ENCODE measurements around the gene PMP22. TPM values are rescaled to one million over a fixed set of nuclear protein-coding genes. Genes with fewer than 3 reads are reported as not detected.
A peak's percentile ranks its signal among the peaks of the same experiment; 100 is the strongest.

The PMP22 gene
- total and polyA plus RNA-seq, 2 of the 13 experiments (the other 11 are each of a cell fraction or from before 2014, with no cell fraction given): 5.7 to 6.2 TPM

DNA sequence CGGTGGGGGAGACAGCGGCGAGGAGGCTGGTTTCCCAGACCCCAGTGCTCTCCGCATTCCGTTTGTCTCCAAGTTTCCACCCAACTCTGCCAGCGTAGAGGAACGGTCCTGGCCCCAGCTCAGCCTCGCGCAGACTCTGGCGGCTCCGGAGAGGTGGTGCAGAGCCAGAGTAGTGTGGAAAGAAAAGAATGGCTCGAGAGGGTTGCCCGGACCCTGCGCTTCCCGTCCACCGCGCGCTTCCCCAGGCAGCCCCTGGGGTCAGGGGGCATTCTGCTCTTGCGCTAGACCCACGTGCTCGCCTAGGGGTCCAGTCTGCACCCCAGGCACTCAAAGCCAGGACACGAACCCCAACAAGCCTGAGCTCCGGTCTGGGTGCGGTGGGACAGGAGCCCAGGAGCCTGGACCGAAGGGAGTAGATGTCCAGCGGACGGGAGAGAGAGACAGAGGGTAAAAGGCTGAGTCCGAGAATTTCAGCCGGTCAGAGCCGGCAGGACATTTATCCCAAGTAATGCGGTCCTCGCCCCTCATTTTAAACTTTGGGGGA, 3.8 kb downstream of the PMP22 start (continued):
- TF ChIP-seq, protein P1, sequence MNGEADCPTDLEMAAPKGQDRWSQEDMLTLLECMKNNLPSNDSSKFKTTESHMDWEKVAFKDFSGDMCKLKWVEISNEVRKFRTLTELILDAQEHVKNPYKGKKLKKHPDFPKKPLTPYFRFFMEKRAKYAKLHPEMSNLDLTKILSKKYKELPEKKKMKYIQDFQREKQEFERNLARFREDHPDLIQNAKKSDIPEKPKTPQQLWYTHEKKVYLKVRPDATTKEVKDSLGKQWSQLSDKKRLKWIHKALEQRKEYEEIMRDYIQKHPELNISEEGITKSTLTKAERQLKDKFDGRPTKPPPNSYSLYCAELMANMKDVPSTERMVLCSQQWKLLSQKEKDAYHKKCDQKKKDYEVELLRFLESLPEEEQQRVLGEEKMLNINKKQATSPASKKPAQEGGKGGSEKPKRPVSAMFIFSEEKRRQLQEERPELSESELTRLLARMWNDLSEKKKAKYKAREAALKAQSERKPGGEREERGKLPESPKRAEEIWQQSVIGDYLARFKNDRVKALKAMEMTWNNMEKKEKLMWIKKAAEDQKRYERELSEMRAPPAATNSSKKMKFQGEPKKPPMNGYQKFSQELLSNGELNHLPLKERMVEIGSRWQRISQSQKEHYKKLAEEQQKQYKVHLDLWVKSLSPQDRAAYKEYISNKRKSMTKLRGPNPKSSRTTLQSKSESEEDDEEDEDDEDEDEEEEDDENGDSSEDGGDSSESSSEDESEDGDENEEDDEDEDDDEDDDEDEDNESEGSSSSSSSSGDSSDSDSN (CRISPR knock-in tag; IDR thresholded peaks at IDR 0.05): peak; percentile 29; the same call in 1 of the 2 replicates

DNA sequence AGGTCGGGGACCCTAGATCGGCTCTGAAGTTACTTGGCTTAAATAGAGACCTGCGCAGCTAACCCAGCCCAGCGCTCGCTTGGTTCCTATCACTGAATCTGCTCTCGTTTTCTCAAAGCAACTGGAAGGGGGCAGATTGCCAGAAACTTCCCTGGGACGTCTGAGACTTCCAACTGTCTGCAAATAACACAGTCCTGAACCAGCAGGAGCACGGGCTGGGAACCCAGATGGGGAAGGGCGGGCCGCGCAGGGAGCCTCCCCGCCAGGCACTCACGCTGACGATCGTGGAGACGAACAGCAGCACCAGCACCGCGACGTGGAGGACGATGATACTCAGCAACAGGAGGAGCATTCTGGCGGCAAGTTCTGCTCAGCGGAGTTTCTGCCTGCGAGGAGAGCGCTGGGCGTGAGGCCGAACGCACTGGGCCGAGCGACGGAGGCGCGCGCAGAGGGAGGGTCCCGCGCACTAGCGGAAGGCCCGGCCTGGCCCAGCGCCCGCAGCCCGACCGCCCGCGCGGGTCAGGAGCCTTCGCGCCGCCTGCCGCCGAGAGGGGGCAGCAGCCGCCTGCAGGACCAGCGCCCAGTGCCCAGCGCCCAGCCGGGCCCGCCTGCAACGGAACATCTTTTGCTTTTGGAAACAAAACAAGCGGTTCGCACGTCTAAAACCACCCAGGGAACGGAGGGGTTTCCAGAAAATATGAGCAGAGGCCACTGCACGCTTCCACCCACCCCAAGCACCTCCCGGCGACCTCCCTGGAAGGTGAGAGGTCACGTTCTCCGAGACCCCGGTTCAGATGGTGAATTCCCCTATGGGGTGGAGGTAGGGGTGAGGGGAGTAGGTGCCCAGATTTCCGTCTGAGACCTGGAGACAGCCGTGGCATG, 4.5 kb downstream of the PMP22 start:
- Histone ChIP-seq H3K27me3 (ENCODE audit: control insufficient read depth in 1 of 2, insufficient read depth in 2 of 2, low read length in 2 of 2) (peaks cover 14 to 42% of the 10 kb centered on the region in 2 experiments), H3K79me2 (ENCODE audit: insufficient read depth, low read length) (no peaks in the 10 kb centered on the region), H3K9ac (ENCODE audit: insufficient read depth, low read depth, low read length) (peak overlapping the region; percentile 59), H4K20me1 (ENCODE audit: insufficient read depth, low read length) (no peaks in the 10 kb centered on the region), H3K4me1 (ENCODE audit: insufficient read depth, low read length) (peaks cover 54% of the 10 kb centered on the region), H3K27ac (ENCODE audit: extremely low read length, insufficient read depth, low read length) (no peak overlapping the region), H3K36me3 (replicated peaks in 1 of 2; ENCODE audit: control insufficient read depth in 1 of 2, insufficient read depth in 2 of 2, low read length in 2 of 2) (no peaks in the 10 kb centered on the region), H3K9me3 (ENCODE audit: low read length) (no peaks in the 10 kb centered on the region), H2AFZ (ENCODE audit: low read length) (peak overlapping the region; percentile 74), H3K4me3 (replicated peaks in 1 of 3; ENCODE audit: insufficient read depth in 1 of 3, low read depth in 2 of 3, low read length in 3 of 3) (peak overlapping the region; percentile 60 to 85 (median 81)), H3K4me2 (ENCODE audit: low read depth, low read length) (peak overlapping the region; percentile 100)
- CTCF ChIA-PET (ENCODE audit: low intra/inter-chr PET ratio, low total read pairs): interaction anchor here (2.4 to 2.5 kb wide), 2 partner anchors 185 to 242 kb away, joined by 7 to 28 read pairs; no protein-coding TSS in a partner anchor
- BruUV-seq (replicated peaks): no TSS peak
- intact Hi-C loops (cut with micrococcal nuclease; ENCODE audit: unreplicated experiment) (loop anchor here (1.0 to 10.0 kb wide), 5 partner anchors 114 to 737 kb away; partner anchors contain the start of genes TTC19 and ZSWIM7), in situ Hi-C loops (cut with HindIII; ENCODE audit: extremely low pct_ligation_motif_present, low pct_unique_long_range_greater_than_20kb) (loop anchor here (5.0 kb wide), 1 partner anchor 242 kb away; no protein-coding TSS in a partner anchor)
- peak; percentile 92 for ATAC-seq
- WGBS (ENCODE audit: low lambda C conversion rate): 3% methylated on average over 16 of the region's 67 CpGs
- DNase-seq (ENCODE audit: low spot score): peak; percentile 35
- POLR2A ChIA-PET: interaction anchor here (0.9 kb wide), 1 partner anchor 242 kb away, joined by 4 read pairs; no protein-coding TSS in a partner anchor
- no peak for FAIRE-seq
- TF ChIP-seq EZH2 (conservative IDR thresholded peaks at IDR 0.05; ENCODE audit: low read depth, low read length) (no peak), BCL6 (CRISPR knock-in tag; IDR thresholded peaks at IDR 0.05) (no peak), IKZF4 (CRISPR knock-in tag; IDR thresholded peaks at IDR 0.05; ENCODE audit: borderline replicate concordance, low read depth, not compliant biosample characterization) (peak; percentile 80), TAF15 (IDR thresholded peaks at IDR 0.05; ENCODE audit: low read depth, low read length, poor library complexity, severe bottlenecking) (no peak), ZNF274 (CRISPR knock-in tag; IDR thresholded peaks at IDR 0.05) (no peak; the same call in none of the 2 replicates), MAZ (IDR thresholded peaks at IDR 0.05; ENCODE audit: borderline replicate concordance, low read depth, low read length) (no peak), MAZ (CRISPR knock-in tag; IDR thresholded peaks at IDR 0.05; ENCODE audit: low read depth) (peak; percentile 45; the same call in 1 of the 2 replicates), ZBTB3 (CRISPR knock-in tag; IDR thresholded peaks at IDR 0.05; ENCODE audit: borderline replicate concordance, low read depth) (no peak), TBP (CRISPR knock-in tag; IDR thresholded peaks at IDR 0.05) (no peak), ZNF780A (CRISPR knock-in tag; IDR thresholded peaks at IDR 0.05) (no peak), ADNP (CRISPR knock-in tag; IDR thresholded peaks at IDR 0.05) (no peak), RAD21 (CRISPR knock-in tag; IDR thresholded peaks at IDR 0.05) (peak; percentile 97), ZNF260 (CRISPR knock-in tag; IDR thresholded peaks at IDR 0.05; ENCODE audit: borderline replicate concordance, low read depth) (no peak)
- TF ChIP-seq, protein P2, sequence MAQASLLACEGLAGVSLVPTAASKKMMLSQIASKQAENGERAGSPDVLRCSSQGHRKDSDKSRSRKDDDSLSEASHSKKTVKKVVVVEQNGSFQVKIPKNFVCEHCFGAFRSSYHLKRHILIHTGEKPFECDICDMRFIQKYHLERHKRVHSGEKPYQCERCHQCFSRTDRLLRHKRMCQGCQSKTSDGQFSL (CRISPR knock-in tag; IDR thresholded peaks at IDR 0.05): no peak
- TF ChIP-seq, protein P3, sequence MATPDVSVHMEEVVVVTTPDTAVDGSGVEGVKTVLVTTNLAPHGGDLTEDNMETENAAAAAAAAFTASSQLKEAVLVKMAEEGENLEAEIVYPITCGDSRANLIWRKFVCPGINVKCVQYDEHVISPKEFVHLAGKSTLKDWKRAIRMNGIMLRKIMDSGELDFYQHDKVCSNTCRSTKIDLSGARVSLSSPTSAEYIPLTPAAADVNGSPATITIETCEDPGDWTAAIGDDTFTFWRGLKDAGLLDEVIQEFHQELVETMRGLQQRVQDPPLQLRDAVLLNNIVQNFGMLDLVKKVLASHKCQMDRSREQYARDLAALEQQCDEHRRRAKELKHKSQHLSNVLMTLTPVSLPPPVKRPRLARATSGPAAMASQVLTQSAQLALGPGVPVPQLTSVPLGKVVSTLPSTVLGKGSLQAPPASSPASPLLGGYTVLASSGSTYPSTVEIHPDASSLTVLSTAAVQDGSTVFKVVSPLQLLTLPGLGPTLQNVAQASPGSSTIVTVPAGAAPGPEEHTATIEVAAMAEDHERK (CRISPR knock-in tag; IDR thresholded peaks at IDR 0.05; ENCODE audit: low read depth): no peak

All from HepG2 (cell line).